ENCODE results near the gene COA6. TPM values are rescaled to one million over a fixed set of nuclear protein-coding genes. Genes with fewer than 3 reads are reported as not detected.

Gene COA6
- total and polyA plus RNA-seq, 10 of the 15 experiments (the other 5 are each of a cell fraction or from before 2014, with no cell fraction given): 49.9 to 178 (median 71.5) TPM

DNA sequence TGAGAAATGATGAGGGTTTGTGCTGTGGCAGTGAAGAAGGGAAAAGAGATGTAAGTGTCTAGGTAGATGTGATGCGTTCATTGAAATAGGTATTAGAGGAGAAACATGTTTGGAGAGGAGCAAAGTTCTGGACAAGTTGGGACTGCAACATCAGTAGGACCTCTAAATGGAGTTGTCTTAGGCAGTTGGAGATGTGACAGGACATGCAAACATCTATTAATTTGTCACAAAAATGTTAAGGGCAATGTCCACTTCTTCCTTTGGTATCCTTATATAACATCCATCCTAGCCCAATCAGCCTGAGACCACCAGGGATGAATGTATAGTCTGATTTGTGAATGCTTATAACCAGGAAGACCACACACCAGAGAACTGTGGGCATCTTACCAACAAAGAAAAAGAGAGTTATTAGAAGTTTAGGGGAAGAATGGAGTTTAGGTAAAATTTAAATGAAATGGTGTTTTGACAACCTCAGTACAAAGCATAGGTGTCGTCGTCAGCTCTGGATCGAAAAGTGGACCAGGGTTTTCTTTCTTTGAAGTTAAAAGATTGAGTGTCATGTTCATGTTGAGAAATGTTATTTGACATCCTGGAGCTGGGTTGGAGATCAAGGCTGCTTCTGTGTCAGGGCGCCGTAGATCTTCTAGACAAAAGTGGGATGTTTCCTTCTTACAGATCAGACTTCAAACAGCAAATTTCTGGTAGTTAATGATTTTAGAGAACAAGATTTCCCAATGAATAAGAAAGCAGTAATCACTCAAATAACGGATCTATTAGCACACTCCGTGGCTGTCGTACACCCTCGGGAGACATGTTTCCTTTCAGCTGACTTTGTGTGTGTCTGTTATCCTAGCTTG is 8.7 kb downstream of the COA6 start:
- H2AFZ ChIP-seq (ENCODE audit: control insufficient read depth, low read depth, low read length): no peak overlapping the region
- SMC1A ChIA-PET (ENCODE audit: uncharacterized antibody, unreplicated experiment): interaction anchor here (1.1 kb wide), 1 partner anchor 9 kb away, joined by 3 read pairs; the partner anchor contains the start of gene COA6
- H3K4me1 ChIP-seq (ENCODE audit: control insufficient read depth, insufficient read depth, low read length): no peaks in the 10 kb centered on the region
- peaks cover 5% of the 10 kb centered on the region; the same call in 2 of the 3 replicates for H3K9me3 ChIP-seq (replicated peaks; ENCODE audit: control insufficient read depth, insufficient read depth, low read length)
- FAIRE-seq (no peak), ATAC-seq (no peak), DNase-seq (ENCODE audit: low read depth, low spot score) (no peak)
- no peak overlapping the region for H3K4me2 ChIP-seq (ENCODE audit: control insufficient read depth, insufficient read depth)
- H4K20me1 ChIP-seq (ENCODE audit: control insufficient read depth, insufficient read depth): no peaks in the 10 kb centered on the region
- no peaks in the 10 kb centered on the region; the same call in none of the 2 replicates for H3K79me2 ChIP-seq (ENCODE audit: control insufficient read depth, insufficient read depth, low read length)
- H3K27me3 ChIP-seq (replicated peaks in 1 of 2; ENCODE audit: control insufficient read depth in 2 of 2, insufficient read depth in 2 of 2, low read length in 1 of 2): no peaks in the 10 kb centered on the region
- intact Hi-C loops (cut with micrococcal nuclease; ENCODE audit: unreplicated experiment) (no loop called here), in situ Hi-C loops (cut with MboI) (no loop called here)
- CTCF ChIA-PET: interaction anchor here (0.9 kb wide), 1 partner anchor 9 kb away, joined by 3 read pairs; no protein-coding TSS in a partner anchor
- no peak overlapping the region for H3K4me3 ChIP-seq
- POLR2A ChIA-PET: no interaction called here
- RAD21 ChIA-PET (ENCODE audit: unreplicated experiment): interaction anchor here (1.0 kb wide), 1 partner anchor 96 kb away, joined by 3 read pairs; no protein-coding TSS in a partner anchor
- H3K27ac ChIP-seq (ENCODE audit: control insufficient read depth, insufficient read depth): no peak overlapping the region
- WGBS (ENCODE audit: insufficient coverage, insufficient replicate concordance, low lambda C conversion rate, missing lambda C conversion rate): 91% methylated on average over 10 of the region's 10 CpGs
- BruUV-seq (replicated peaks): no TSS peak
- no peak overlapping the region for H3K9ac ChIP-seq (ENCODE audit: control insufficient read depth, insufficient read depth, low read length)
- peaks cover 2 to 19% of the 10 kb centered on the region in 2 experiments; a peak in 3 of 4 replicates for H3K36me3 ChIP-seq (ENCODE audit: control insufficient read depth in 2 of 2, insufficient read depth in 2 of 2, low read length in 1 of 2)
- no peak for TF ChIP-seq CREB1 (IDR thresholded peaks at IDR 0.05; ENCODE audit: low read depth)
- TF ChIP-seq IKZF2 (IDR thresholded peaks at IDR 0.05): no peak
- no peak for TF ChIP-seq POLR2AphosphoS2 (IDR thresholded peaks at IDR 0.05; ENCODE audit: low read depth, low read length)
- no peak for TF ChIP-seq ZNF24 (IDR thresholded peaks at IDR 0.05)
- no peak for TF ChIP-seq SREBF2 (IDR thresholded peaks at IDR 0.05; ENCODE audit: low read length)
- no peak for TF ChIP-seq SMARCA5 (IDR thresholded peaks at IDR 0.05)
- TF ChIP-seq CBX5 (IDR thresholded peaks at IDR 0.05; ENCODE audit: low read depth): no peak
- no peak for TF ChIP-seq IRF5 (IDR thresholded peaks at IDR 0.05; ENCODE audit: borderline replicate concordance)
- TF ChIP-seq FOXM1 (IDR thresholded peaks at IDR 0.05; ENCODE audit: low read depth, low read length): no peak
- no peak for TF ChIP-seq BHLHE40 (IDR thresholded peaks at IDR 0.05; ENCODE audit: borderline replicate concordance in 1 of 2, low read depth in 2 of 2, low read length in 1 of 2)
- TF ChIP-seq FOXK2 (IDR thresholded peaks at IDR 0.05): no peak
- no peak for TF ChIP-seq YBX1 (IDR thresholded peaks at IDR 0.05)
- TF ChIP-seq PBX3 (IDR thresholded peaks at IDR 0.05; ENCODE audit: insufficient replicate concordance, low read depth, low read length): no peak
- no peak for TF ChIP-seq RFX5 (IDR thresholded peaks at IDR 0.05; ENCODE audit: low read depth, low read length)
- TF ChIP-seq ZNF217 (IDR thresholded peaks at IDR 0.05): no peak
- TF ChIP-seq TCF3 (IDR thresholded peaks at IDR 0.05; ENCODE audit: borderline replicate concordance, insufficient read depth, low read depth, low read length): no peak

Data from GM12878 (cell line).